K562 (cell line): Measurements from ENCODE around the gene CLCF1. TPM values are rescaled to one million over a fixed set of nuclear protein-coding genes. Genes with fewer than 3 reads are reported as not detected.

Source experiments
- AFF1 ChIP-seq, 2 experiments: fragments of 450-650 bp; IDR thresholded peaks; 2 replicates each; pipeline ENCODE4 v1.6.1; 2018; ENCODE audit warnings: mild to moderate bottlenecking in 2 of 2, low read depth in 1 of 2; ENCODE audit not compliant: partially characterized antibody in 2 of 2
- EGR1 ChIP-seq: fragments of 450-650 bp; conservative IDR thresholded peaks from 2 replicates; pipeline ENCODE4 v1.6.1; 2017; ENCODE audit warnings: mild to moderate bottlenecking
- HDAC1 ChIP-seq, 2 experiments: fragments of 450-650 bp; IDR thresholded peaks; 2 replicates each; pipeline ENCODE4 v1.6.1; 2016 to 2017; ENCODE audit warnings: inconsistent platforms in 1 of 2, mild to moderate bottlenecking in 1 of 2, moderate library complexity in 1 of 2
- IFI16 ChIP-seq: fragments of 250-450 bp; sonication (Bioruptor Pico); IDR thresholded peaks from 2 replicates; pipeline ENCODE4 v2.1.2; 2022; ENCODE audit warnings: mild to moderate bottlenecking, inconsistent platforms
- JUND ChIP-seq, 2 experiments: IDR thresholded peaks; 2 replicates in 1 of 2; 3 replicates in 1 of 2; pipeline ENCODE4 v1.6.1; 2011; ENCODE audit warnings: borderline replicate concordance in 2 of 2, low read depth in 2 of 2, low read length in 2 of 2, improper control_type of control experiment in 1 of 2, missing biosample characterization in 1 of 2, missing genetic modification characterization in 1 of 2, missing genetic modification reagents in 1 of 2
- KHSRP ChIP-seq: fragments of 450-650 bp; IDR thresholded peaks from 2 replicates; pipeline ENCODE4 v1.6.1; 2017
- KLF6 ChIP-seq: fragments of 250-450 bp; sonication (Bioruptor Pico); IDR thresholded peaks from 2 replicates; pipeline ENCODE4 v1.4.0; 2020; ENCODE audit warnings: mild to moderate bottlenecking, moderate library complexity, borderline replicate concordance
- L3MBTL2 ChIP-seq: fragments of 450-650 bp; IDR thresholded peaks from 2 replicates; pipeline ENCODE4 v1.6.1; 2016; ENCODE audit warnings: mild to moderate bottlenecking, moderate library complexity
- MAZ ChIP-seq, 2 experiments: fragments of 450-650 bp in 1 of 2; sonication (generic) in 1 of 2; formaldehyde crosslinking; IDR thresholded peaks in 1 of 2; conservative IDR thresholded peaks in 1 of 2; 2 replicates each; pipeline versions ENCODE4 v1.4.0 to v1.5.0; 2020; ENCODE audit warnings: mild to moderate bottlenecking in 1 of 2, missing genetic modification reagents in 1 of 2
- NFRKB ChIP-seq: fragments of 450-650 bp; IDR thresholded peaks from 2 replicates; pipeline ENCODE4 v1.6.1; 2016; ENCODE audit warnings: low read depth
- SMARCC2 ChIP-seq: fragments of 450-650 bp; IDR thresholded peaks from 2 replicates; pipeline ENCODE4 v1.6.1; 2017; ENCODE audit warnings: antibody characterized with exemption, moderate library complexity, mild to moderate bottlenecking, low read depth
- SRF ChIP-seq, 2 experiments: fragments of 250-450, 450-650 bp in 1 of 2; sonication (Bioruptor Pico) in 1 of 2; sonication (generic) in 1 of 2; formaldehyde crosslinking; IDR thresholded peaks; 2 replicates each; pipeline versions ENCODE4 v1.5.0 to v1.5.1; 2020 to 2022; ENCODE audit warnings: mild to moderate bottlenecking in 1 of 2, missing genetic modification reagents in 1 of 2
- YY1 ChIP-seq, 3 experiments: IDR thresholded peaks; 2 replicates each; pipeline ENCODE4 v1.6.1; 2011; ENCODE audit warnings: low read length in 2 of 3, mild to moderate bottlenecking in 2 of 3, moderate library complexity in 2 of 3, borderline replicate concordance in 1 of 3, control low read depth in 1 of 3, low read depth in 1 of 3; ENCODE audit not compliant: insufficient read depth in 3 of 3, insufficient replicate concordance in 2 of 3, control insufficient read depth in 1 of 3, insufficient read length in 1 of 3; ENCODE audit errors: extremely low read depth in 1 of 3
- ZKSCAN8 ChIP-seq: fragments of 200-800 bp; sonication (Bioruptor generic); IDR thresholded peaks from 2 replicates; pipeline ENCODE4 v1.6.1; 2016; ENCODE audit warnings: missing genetic modification characterization, missing compliant biosample characterization
- ZNF639 ChIP-seq, 2 experiments: fragments of 200-800 bp in 1 of 2; sonication (Bioruptor generic) in 1 of 2; sonication (generic) in 1 of 2; formaldehyde crosslinking in 1 of 2; IDR thresholded peaks in 1 of 2; conservative IDR thresholded peaks in 1 of 2; 2 replicates each; pipeline versions ENCODE4 v1.5.0 to v1.6.1; 2016 to 2020; ENCODE audit warnings: missing compliant biosample characterization in 1 of 2, missing genetic modification characterization in 1 of 2, missing genetic modification reagents in 1 of 2
- polyA plus RNA-seq, 8 experiments: library from polyadenylated mRNA; depleted of rRNA in 4 of 8; stranded (reverse) in 5 of 8; unstranded in 3 of 8; fragments of >200 nt; fragmentation: Nextera tagmentation in 2 of 8; fragmentation: Illumina TruSeq in 1 of 8; extraction: Ambion mirVana in 2 of 8; extraction: Trizol in 1 of 8; gene quantifications; 2 replicates each; pipeline versions ENCODE4 v1.2.1 to v1.2.3, GENCODE V29; 2011 to 2014; ENCODE audit warnings: inconsistent platforms in 1 of 8, missing spikeins in 1 of 8
- total RNA-seq, 7 experiments: library from RNA; depleted of rRNA in 6 of 7; stranded (reverse); fragments of >200 nt in 6 of 7; fragmentation: Illumina TruSeq in 2 of 7; extraction: Trizol in 2 of 7; gene quantifications; 2 replicates each; pipeline versions ENCODE4 v1.2.1 to v1.2.3, GENCODE V29; 2011 to 2021; ENCODE audit warnings: low replicate concordance in 1 of 7
- TF ChIP-seq, protein P1 (sequence below): fragments of 450-650 bp; IDR thresholded peaks from 2 replicates; pipeline ENCODE4 v1.6.1; 2014; ENCODE audit warnings: low read depth, mild to moderate bottlenecking, moderate library complexity, borderline replicate concordance

Gene CLCF1
- total and polyA plus RNA-seq, 9 of the 15 experiments (the other 6 are each of a cell fraction or from before 2014, with no cell fraction given) = 0.49 to 5.8 (median 3.0) TPM

- TF ChIP-seq ZNF639 (CRISPR knock-in tag; conservative IDR thresholded peaks at IDR 0.05 in 1 of 2, IDR thresholded peaks at IDR 0.05 in 1 of 2) (peak in 1 of 2 experiments; percentile 87; a peak in 2 of 4 replicates), SRF (CRISPR knock-in tag; IDR thresholded peaks at IDR 0.05) (no peak), AFF1 (IDR thresholded peaks at IDR 0.05; ENCODE audit: low read depth in 1 of 2, partially characterized antibody in 2 of 2) (peak in 1 of 2 experiments; percentile 88), NFRKB (no peak), MAZ (CRISPR knock-in tag; conservative IDR thresholded peaks at IDR 0.05 in 1 of 2, IDR thresholded peaks at IDR 0.05 in 1 of 2) (0 out of 4 replicates have a peak, but pooled peaks of 1 of the 2 experiments have one; percentile 59), SMARCC2 (peak; percentile 73; the same call in 1 of the 2 replicates), KHSRP (peak; percentile 70), IFI16 (no peak), KLF6 (peak; percentile 86; the same call in 1 of the 2 replicates), YY1 (IDR thresholded peaks at IDR 0.05; ENCODE audit: borderline replicate concordance in 1 of 3, control insufficient read depth in 1 of 3, extremely low read depth in 1 of 3, insufficient read depth in 3 of 3, insufficient read length in 1 of 3, insufficient replicate concordance in 2 of 3, low read depth in 1 of 3, low read length in 2 of 3) (no peak), EGR1 (peak; percentile 38; the same call in 1 of the 2 replicates), L3MBTL2 (0 out of 2 replicates have a peak, but pooled peaks have one; percentile 29), HDAC1 (IDR thresholded peaks at IDR 0.05) (peak in 1 of 2 experiments; percentile 78; a peak in 2 of 4 replicates), ZKSCAN8 (CRISPR knock-in tag) (0 out of 2 replicates have a peak, but pooled peaks have one; percentile 39), JUND (IDR thresholded peaks at IDR 0.05; ENCODE audit: borderline replicate concordance, low read depth, low read length) (peak; percentile 67; the same call in 1 of the 2 replicates), JUND (tag; IDR thresholded peaks at IDR 0.05; ENCODE audit: borderline replicate concordance, low read depth, low read length) (peak; percentile 47; the same call in 1 of the 3 replicates)
- TF ChIP-seq, protein P1, sequence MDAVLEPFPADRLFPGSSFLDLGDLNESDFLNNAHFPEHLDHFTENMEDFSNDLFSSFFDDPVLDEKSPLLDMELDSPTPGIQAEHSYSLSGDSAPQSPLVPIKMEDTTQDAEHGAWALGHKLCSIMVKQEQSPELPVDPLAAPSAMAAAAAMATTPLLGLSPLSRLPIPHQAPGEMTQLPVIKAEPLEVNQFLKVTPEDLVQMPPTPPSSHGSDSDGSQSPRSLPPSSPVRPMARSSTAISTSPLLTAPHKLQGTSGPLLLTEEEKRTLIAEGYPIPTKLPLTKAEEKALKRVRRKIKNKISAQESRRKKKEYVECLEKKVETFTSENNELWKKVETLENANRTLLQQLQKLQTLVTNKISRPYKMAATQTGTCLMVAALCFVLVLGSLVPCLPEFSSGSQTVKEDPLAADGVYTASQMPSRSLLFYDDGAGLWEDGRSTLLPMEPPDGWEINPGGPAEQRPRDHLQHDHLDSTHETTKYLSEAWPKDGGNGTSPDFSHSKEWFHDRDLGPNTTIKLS = peak; percentile 64; the same call in 1 of the 2 replicates
Measured at GRCh38 chr11:67347964-67348749, 25.2 kb downstream of the CLCF1 start (continued).
